Naive thymus-derived CD4-positive, alpha-beta T cell (primary cell): ENCODE results near the gene TSSC4. TPM values are rescaled to one million over a fixed set of nuclear protein-coding genes. Genes with fewer than 3 reads are reported as not detected.

ENCODE experiments used
- ATAC-seq: fragments of 150-1000 bp; cut with Tn5 transposase; 2 replicates; pipeline ENCODE4 v1.10.0; 2021; ENCODE audit warnings: mild to moderate bottlenecking, moderate library complexity
- CTCF ChIA-PET: fragments of 350-600 bp; sonication (Branson Sonifier 250); formaldehyde crosslinking; loops from one replicate; lab custom pipeline; 2021; ENCODE audit warnings: antibody characterized with exemption; lab: Charles Lee
- POLR2A ChIA-PET: fragments of 350-600 bp; sonication (Branson Sonifier 250); formaldehyde crosslinking; loops from one replicate; lab custom pipeline; 2021; ENCODE audit warnings: antibody characterized with exemption, inconsistent platforms; lab: Charles Lee
- DNase-seq, 9 donors: peaks; one replicate each; pipeline versions ENCODE4 v3.0.0 to v3.0.0-alpha.2; 2020 to 2022; ENCODE audit warnings: mixed read lengths in 1 of 9
- H3K27ac ChIP-seq: one replicate; pipeline ENCODE4 v1.7.0; 2013; ENCODE audit warnings: mild to moderate bottlenecking, low read depth, low read length, moderate library complexity
- H3K27me3 ChIP-seq, 2 donors: one replicate each; pipeline ENCODE4 v1.7.0; 2013; ENCODE audit warnings: low read length in 2 of 2, mild to moderate bottlenecking in 2 of 2, moderate library complexity in 2 of 2; ENCODE audit not compliant: control insufficient read depth in 2 of 2, insufficient read depth in 2 of 2
- H3K36me3 ChIP-seq, 3 experiments: 1 replicate in 2 of 3; 2 replicates in 1 of 3; pipeline ENCODE4 v1.7.0; 2013; ENCODE audit warnings: low read length in 3 of 3, mild to moderate bottlenecking in 3 of 3, moderate library complexity in 1 of 3; ENCODE audit not compliant: insufficient read depth in 3 of 3, control insufficient read depth in 2 of 3
- H3K4me1 ChIP-seq, 2 donors: one replicate each; pipeline ENCODE4 v1.7.0; 2013; ENCODE audit warnings: low read length in 2 of 2, mild to moderate bottlenecking in 2 of 2, moderate library complexity in 1 of 2; ENCODE audit not compliant: control insufficient read depth in 2 of 2, insufficient read depth in 2 of 2
- H3K4me3 ChIP-seq: 2 replicates; pipeline ENCODE4 v1.7.0; 2013; ENCODE audit warnings: mild to moderate bottlenecking, low read length
- H3K9me3 ChIP-seq, 3 experiments: 1 replicate in 2 of 3; 2 replicates in 1 of 3; pipeline ENCODE4 v1.7.0; 2013; ENCODE audit warnings: low read length in 3 of 3; ENCODE audit not compliant: control insufficient read depth in 2 of 3
- H3K27ac Mint-ChIP-seq, 9 donors: one replicate each; pipeline ENCODE4 v1.8.0; 2020 to 2022; ENCODE audit warnings: mixed read lengths in 9 of 9, mild to moderate bottlenecking in 8 of 9, moderate library complexity in 5 of 9, inconsistent platforms in 2 of 9
- H3K27me3 Mint-ChIP-seq, 5 donors: one replicate each; pipeline ENCODE4 v1.8.0; 2021 to 2022; ENCODE audit warnings: mixed read lengths in 5 of 5, mild to moderate bottlenecking in 1 of 5
- H3K36me3 Mint-ChIP-seq, 5 donors: one replicate each; pipeline ENCODE4 v1.8.0; 2020 to 2022; ENCODE audit warnings: mixed read lengths in 5 of 5, mild to moderate bottlenecking in 3 of 5, inconsistent platforms in 1 of 5
- H3K4me1 Mint-ChIP-seq, 7 donors: one replicate each; pipeline ENCODE4 v1.8.0; 2020 to 2022; ENCODE audit warnings: mixed read lengths in 7 of 7, mild to moderate bottlenecking in 3 of 7, inconsistent platforms in 1 of 7
- H3K4me3 Mint-ChIP-seq, 10 donors: one replicate each; pipeline ENCODE4 v1.8.0; 2020 to 2022; ENCODE audit warnings: mild to moderate bottlenecking in 10 of 10, mixed read lengths in 10 of 10, moderate library complexity in 6 of 10, inconsistent platforms in 2 of 10
- H3K9me3 Mint-ChIP-seq, 11 donors: one replicate each; pipeline ENCODE4 v1.8.0; 2020 to 2022; ENCODE audit warnings: mixed read lengths in 11 of 11, mild to moderate bottlenecking in 4 of 11, inconsistent platforms in 1 of 11, moderate library complexity in 1 of 11
- intact Hi-C, 2 donors: fragments of 100-400 bp; cut with micrococcal nuclease; formaldehyde crosslinking; loops; one replicate each; pipeline ENCODE4 v1.15.1; 2023
- polyA plus RNA-seq, 2 donors: library from polyadenylated mRNA; unstranded; fragments of 300-500 nt; fragmentation: Illumina TruSeq; gene quantifications; one replicate each; pipeline ENCODE4 v1.2.3, GENCODE V29; 2021
- total RNA-seq, 6 experiments: library from RNA in 5 of 6; stranded (reverse) in 5 of 6; gene quantifications; 1 replicate in 5 of 6; 2 replicates in 1 of 6; pipeline ENCODE4 v1.2.3 and lab custom pipeline; 2021 to 2026

The TSSC4 gene
- total and polyA plus RNA-seq, 7 experiments from 2014 or later, result 43.6 to 83.7 (median 51.7) TPM

GRCh38 chr11:2447253-2447950 is 46.9 kb downstream of the TSSC4 start:
- Histone ChIP-seq H3K9me3 (no peaks in the 10 kb centered on the region), H3K27me3 (no peaks in the 10 kb centered on the region), H3K27ac (peak overlapping the region; percentile 52), H3K4me1 (peaks cover 22 to 51% of the 10 kb centered on the region in 2 donors), H3K36me3 (peaks cover 0 to 10% (median 0%) of the 10 kb centered on the region in 3 experiments), H3K4me3 (peak overlapping the region; percentile 71)
- Mint-ChIP-seq H3K4me3 (peak overlapping the region; percentile 93 to 99 (median 96)), H3K9me3 (peaks cover 0 to 2% (median 0%) of the 10 kb centered on the region in 11 donors), H3K4me1 (peaks cover 18 to 45% (median 35%) of the 10 kb centered on the region in 7 donors), H3K27me3 (peaks cover 0 to 16% (median 0%) of the 10 kb centered on the region in 5 donors), H3K27ac (peak overlapping the region; percentile 78 to 95 (median 89)), H3K36me3 (peaks cover 0 to 8% (median 0%) of the 10 kb centered on the region in 5 donors)
- intact Hi-C loops, result loop anchor here (2.0 to 5.0 kb wide), 5 partner anchors 19 to 975 kb away; partner anchors contain the start of genes CD81 (in 1 of the 2) and CDKN1C (in 1 of the 2)
- DNase-seq (no peak), ATAC-seq (no peak)
- POLR2A ChIA-PET, result interaction anchor here (0.6 to 1.5 kb wide), 3 partner anchors 27 to 443 kb away, joined by 3 read pairs; no protein-coding TSS in a partner anchor
- CTCF ChIA-PET, result interaction anchor here (0.6 kb wide), 1 partner anchor 30 kb away, joined by 3 read pairs; no protein-coding TSS in a partner anchor

- DNase-seq, result no peak
- POLR2A ChIA-PET, result interaction anchor here (0.6 to 1.5 kb wide), 2 partner anchors 28 to 86 kb away, joined by 3 read pairs; no protein-coding TSS in a partner anchor
- no peaks in the 10 kb centered on the region for H3K9me3 ChIP-seq
- peaks cover 0 to 2% (median 0%) of the 10 kb centered on the region in 11 donors for H3K9me3 Mint-ChIP-seq
- H3K4me1 Mint-ChIP-seq, result peaks cover 16 to 38% (median 28%) of the 10 kb centered on the region in 7 donors
- H3K36me3 Mint-ChIP-seq, result peaks cover 0 to 12% (median 4%) of the 10 kb centered on the region in 5 donors
- no peaks in the 10 kb centered on the region for H3K27me3 ChIP-seq
- CTCF ChIA-PET, result interaction anchor here (0.6 kb wide), 1 partner anchor 31 kb away, joined by 3 read pairs; no protein-coding TSS in a partner anchor
- ATAC-seq, result no peak
- H3K36me3 ChIP-seq, result peaks cover 0 to 10% (median 0%) of the 10 kb centered on the region in 3 experiments
- H3K27me3 Mint-ChIP-seq, result peaks cover 0 to 9% (median 0%) of the 10 kb centered on the region in 5 donors
- peak overlapping the region; percentile 52 for H3K27ac ChIP-seq
- peak overlapping the region in 9 of 10 donors; percentile 93 to 99 (median 97) for H3K4me3 Mint-ChIP-seq
- peak overlapping the region; percentile 71 for H3K4me3 ChIP-seq
- peaks cover 17 to 44% of the 10 kb centered on the region in 2 donors for H3K4me1 ChIP-seq
- peak overlapping the region in 6 of 9 donors; percentile 82 to 92 (median 88) for H3K27ac Mint-ChIP-seq
- intact Hi-C loops, result loop anchor here (2.0 to 5.0 kb wide), 5 partner anchors 19 to 975 kb away; partner anchors contain the start of genes CD81 (in 1 of the 2) and CDKN1C (in 1 of the 2)
These were observed 47.6 kb downstream of the TSSC4 start for GRCh38 chr11:2447951-2448650.

GRCh38 chr11:2448661-2449547 is 48.4 kb downstream of the TSSC4 start:
- H3K36me3 Mint-ChIP-seq, result peaks cover 0 to 16% (median 4%) of the 10 kb centered on the region in 5 donors
- H3K4me3 ChIP-seq, result no peak overlapping the region
- peak overlapping the region in 6 of 9 donors; percentile 53 to 92 (median 73) for H3K27ac Mint-ChIP-seq
- peaks cover 14 to 36% of the 10 kb centered on the region in 2 donors for H3K4me1 ChIP-seq
- no peaks in the 10 kb centered on the region for H3K9me3 Mint-ChIP-seq
- CTCF ChIA-PET, result interaction anchor here (1.3 kb wide), 1 partner anchor 19 kb away, joined by 6 read pairs; no protein-coding TSS in a partner anchor
- H3K27ac ChIP-seq, result no peak overlapping the region
- H3K36me3 ChIP-seq, result peaks cover 0 to 10% (median 0%) of the 10 kb centered on the region in 3 experiments
- peaks cover 0 to 3% (median 0%) of the 10 kb centered on the region in 5 donors for H3K27me3 Mint-ChIP-seq
- no peaks in the 10 kb centered on the region for H3K9me3 ChIP-seq
- no peaks in the 10 kb centered on the region for H3K27me3 ChIP-seq
- POLR2A ChIA-PET, result interaction anchor here (0.7 to 1.5 kb wide), 2 partner anchors 16 to 29 kb away, joined by 3 read pairs; no protein-coding TSS in a partner anchor
- peak overlapping the region in 7 of 10 donors; percentile 17 to 99 (median 49) for H3K4me3 Mint-ChIP-seq
- intact Hi-C loops, result loop anchor here in 1 of 2 donors (5.0 kb wide), 2 partner anchors 33 to 438 kb away; partner anchors contain the start of gene CDKN1C
- ATAC-seq, result no peak
- peaks cover 10 to 33% (median 22%) of the 10 kb centered on the region in 7 donors for H3K4me1 Mint-ChIP-seq
- no peak for DNase-seq

GRCh38 chr11:2449548-2450320 is 49.2 kb downstream of the TSSC4 start:
- H3K4me1 Mint-ChIP-seq, result peaks cover 10 to 33% (median 22%) of the 10 kb centered on the region in 7 donors
- peaks cover 0 to 3% (median 0%) of the 10 kb centered on the region in 5 donors for H3K27me3 Mint-ChIP-seq
- intact Hi-C loops, result loop anchor here in 1 of 2 donors (5.0 kb wide), 2 partner anchors 33 to 438 kb away; partner anchors contain the start of gene CDKN1C
- no peak for ATAC-seq
- ChIA-PET POLR2A (interaction anchor here (0.7 kb wide), 1 partner anchor 15 kb away, joined by 3 read pairs; no protein-coding TSS in a partner anchor), CTCF (interaction anchor here (0.5 to 1.3 kb wide), 3 partner anchors 18 to 81 kb away, joined by 3 to 6 read pairs (median 3); no protein-coding TSS in a partner anchor)
- no peaks in the 10 kb centered on the region for H3K27me3 ChIP-seq
- peak overlapping the region in 2 of 9 donors; percentile 53 for H3K27ac Mint-ChIP-seq
- H3K9me3 ChIP-seq, result no peaks in the 10 kb centered on the region
- H3K4me1 ChIP-seq, result peaks cover 14 to 33% of the 10 kb centered on the region in 2 donors
- no peak for DNase-seq
- H3K4me3 ChIP-seq, result no peak overlapping the region
- H3K36me3 Mint-ChIP-seq, result peaks cover 0 to 16% (median 4%) of the 10 kb centered on the region in 5 donors
- no peak overlapping the region for H3K4me3 Mint-ChIP-seq
- no peaks in the 10 kb centered on the region for H3K9me3 Mint-ChIP-seq
- peaks cover 0 to 10% (median 0%) of the 10 kb centered on the region in 3 experiments for H3K36me3 ChIP-seq
- H3K27ac ChIP-seq, result no peak overlapping the region

- Mint-ChIP-seq H3K27ac (peak overlapping the region in 1 of 9 donors; percentile 32), H3K36me3 (peaks cover 0 to 20% (median 4%) of the 10 kb centered on the region in 5 donors), H3K9me3 (no peaks in the 10 kb centered on the region), H3K4me3 (no peak overlapping the region), H3K4me1 (peaks cover 12 to 30% (median 23%) of the 10 kb centered on the region in 7 donors), H3K27me3 (no peaks in the 10 kb centered on the region)
- peaks cover 0 to 10% (median 0%) of the 10 kb centered on the region in 3 experiments for H3K36me3 ChIP-seq
- DNase-seq (no peak), ATAC-seq (no peak)
- intact Hi-C loops, result no loop called here
- H3K4me1 ChIP-seq, result peaks cover 11 to 33% of the 10 kb centered on the region in 2 donors
- no peaks in the 10 kb centered on the region for H3K9me3 ChIP-seq
- no peak overlapping the region for H3K4me3 ChIP-seq
- CTCF ChIA-PET, result interaction anchor here (0.5 to 1.0 kb wide), 2 partner anchors 62 to 80 kb away, joined by 3 read pairs; no protein-coding TSS in a partner anchor
- no peak overlapping the region for H3K27ac ChIP-seq
- no peaks in the 10 kb centered on the region for H3K27me3 ChIP-seq
- POLR2A ChIA-PET, result no interaction called here
These were observed 49.9 kb downstream of the TSSC4 start for GRCh38 chr11:2450321-2451041.
